ENCODE measurements around the gene NUTM2D.
"Not testable (repeated sequence)": the region's sequence is repeated elsewhere in the genome, so short reads cannot be mapped to it uniquely, and the experiment has no call there.

Gene NUTM2D

DNA sequence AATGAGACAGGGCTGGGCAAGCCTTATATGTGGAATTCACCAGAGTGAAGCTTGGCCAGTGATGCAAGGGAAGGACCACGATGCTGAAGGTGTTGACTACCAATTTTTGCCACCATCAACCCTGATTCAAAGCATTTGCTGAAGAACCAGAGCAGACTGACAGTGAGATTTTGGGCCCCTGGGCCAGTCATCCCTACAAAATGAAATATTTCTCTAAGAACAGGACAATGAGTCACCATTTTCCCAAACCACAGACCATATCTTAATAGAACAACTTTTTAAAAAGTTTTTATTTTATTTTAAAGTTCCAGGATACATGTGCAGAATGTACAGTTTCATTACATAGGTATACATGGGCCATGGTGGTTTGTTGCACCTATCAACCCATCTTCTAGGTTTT lies 16.5 kb downstream of the NUTM2D start:
- H3K9me3 ChIP-seq (replicated peaks; ENCODE audit: insufficient read depth, low read length); H3K36me3 ChIP-seq (replicated peaks; ENCODE audit: insufficient read depth, low read length); H3K9me2 ChIP-seq (replicated peaks; ENCODE audit: insufficient read depth, low read length); H3K27me3 ChIP-seq (replicated peaks; ENCODE audit: insufficient read depth, low read length); H3K4me1 ChIP-seq (ENCODE audit: low read length); H3F3A ChIP-seq (ENCODE audit: insufficient read depth, low read length); H3K4me2 ChIP-seq (ENCODE audit: low read depth, low read length); H4K20me1 ChIP-seq (ENCODE audit: insufficient read depth, low read length); DNase-seq; H3K79me2 ChIP-seq (ENCODE audit: low read length); H3K27ac ChIP-seq (ENCODE audit: low read length); H2AFZ ChIP-seq (ENCODE audit: low read length); H3K4me3 ChIP-seq (ENCODE audit: low read length); H3K9ac ChIP-seq (ENCODE audit: low read length): not testable (repeated sequence)

DNA sequence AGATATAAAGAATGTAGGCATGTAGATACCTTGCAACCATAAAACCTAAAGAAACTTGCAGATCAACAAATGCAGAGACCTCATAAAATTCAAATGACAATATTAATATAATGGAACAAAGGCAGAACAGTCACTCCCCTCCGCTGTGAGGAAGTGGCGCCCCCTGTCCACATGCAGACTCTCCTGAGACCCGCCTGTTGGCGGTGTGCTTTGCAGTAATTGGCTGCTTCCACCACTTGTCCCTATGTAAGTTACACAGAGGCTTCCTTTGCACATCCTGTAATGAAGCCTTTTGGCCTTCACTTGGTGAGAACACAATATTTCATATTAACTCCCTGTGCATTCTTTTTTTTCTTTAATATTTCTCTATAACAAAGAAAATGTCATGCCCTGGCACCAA lies 21.6 kb downstream of the NUTM2D start:
- H3K79me2 ChIP-seq (ENCODE audit: low read length); H3K9me2 ChIP-seq (replicated peaks; ENCODE audit: insufficient read depth, low read length); H3F3A ChIP-seq (ENCODE audit: insufficient read depth, low read length); H3K4me3 ChIP-seq (ENCODE audit: low read length); H3K4me2 ChIP-seq (ENCODE audit: low read depth, low read length); H3K27ac ChIP-seq (ENCODE audit: low read length); DNase-seq; H3K9me3 ChIP-seq (replicated peaks; ENCODE audit: insufficient read depth, low read length); H4K20me1 ChIP-seq (ENCODE audit: insufficient read depth, low read length); H2AFZ ChIP-seq (ENCODE audit: low read length); H3K27me3 ChIP-seq (replicated peaks; ENCODE audit: insufficient read depth, low read length); H3K9ac ChIP-seq (ENCODE audit: low read length); H3K36me3 ChIP-seq (replicated peaks; ENCODE audit: insufficient read depth, low read length); H3K4me1 ChIP-seq (ENCODE audit: low read length): not testable (repeated sequence)

DNA sequence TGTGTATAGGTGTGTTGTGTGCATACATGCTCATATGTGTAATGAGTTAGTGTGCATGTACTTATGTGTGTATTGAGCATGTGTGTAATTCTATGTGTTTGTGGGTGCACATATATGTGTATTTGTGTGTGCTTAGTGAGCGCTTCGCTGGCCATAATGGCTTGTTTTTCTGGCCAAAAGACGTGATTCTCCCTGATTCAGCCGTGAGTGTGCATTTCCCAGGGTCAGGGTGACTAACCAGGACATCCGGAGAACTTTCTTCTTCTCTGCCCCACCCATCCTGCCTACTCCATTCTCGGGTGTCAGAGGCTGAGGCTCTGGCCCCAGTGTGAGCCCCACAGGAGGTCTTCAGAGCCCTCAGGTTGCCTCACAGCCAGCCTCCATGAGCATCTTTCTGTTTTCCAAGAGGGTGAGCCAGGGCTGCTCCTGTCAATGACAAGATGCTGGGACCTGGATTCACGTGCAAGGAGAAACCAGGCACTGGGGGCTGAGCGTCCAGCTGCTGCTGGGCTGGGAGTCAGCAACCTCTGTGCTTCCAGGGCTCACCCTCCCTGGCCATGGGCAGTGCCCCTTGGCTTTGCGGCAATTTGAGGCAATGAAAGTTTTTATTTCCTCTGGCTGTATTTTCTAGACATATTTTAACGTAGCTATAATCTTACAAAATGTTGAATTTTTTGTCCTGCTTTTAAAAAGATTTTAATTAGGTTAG lies 25.8 kb downstream of the NUTM2D start:
- H3K79me2 ChIP-seq (ENCODE audit: low read length); H3K4me1 ChIP-seq (ENCODE audit: low read length); H3K4me3 ChIP-seq (ENCODE audit: low read length); H3K9ac ChIP-seq (ENCODE audit: low read length); H3K27me3 ChIP-seq (replicated peaks; ENCODE audit: insufficient read depth, low read length); H3K9me2 ChIP-seq (replicated peaks; ENCODE audit: insufficient read depth, low read length); H3K36me3 ChIP-seq (replicated peaks; ENCODE audit: insufficient read depth, low read length); H3K4me2 ChIP-seq (ENCODE audit: low read depth, low read length); H3F3A ChIP-seq (ENCODE audit: insufficient read depth, low read length); H4K20me1 ChIP-seq (ENCODE audit: insufficient read depth, low read length); DNase-seq; H3K9me3 ChIP-seq (replicated peaks; ENCODE audit: insufficient read depth, low read length); H3K27ac ChIP-seq (ENCODE audit: low read length); H2AFZ ChIP-seq (ENCODE audit: low read length): not testable (repeated sequence)

DNA sequence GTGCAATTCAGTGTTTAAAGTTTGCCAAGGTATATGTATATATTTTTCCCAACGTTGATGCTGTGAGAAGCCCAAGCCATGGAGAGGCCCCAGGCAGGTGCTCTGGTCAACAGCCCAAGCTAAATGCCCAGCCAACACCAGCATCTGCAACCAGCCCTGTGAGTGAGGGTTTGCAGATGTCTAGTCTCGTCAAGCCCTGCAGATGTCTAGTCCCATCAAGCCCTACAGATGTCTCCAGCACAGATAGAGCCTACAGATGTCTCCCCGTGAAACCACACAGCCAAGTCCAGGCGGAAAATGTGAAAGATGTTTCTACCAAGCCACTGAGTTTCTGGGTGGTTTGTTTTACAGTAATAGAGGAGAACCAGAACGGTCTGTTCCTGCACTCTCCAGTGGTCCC lies 26.7 kb downstream of the NUTM2D start:
- H3K9me3 ChIP-seq (replicated peaks; ENCODE audit: insufficient read depth, low read length); H3K9ac ChIP-seq (ENCODE audit: low read length); H3K36me3 ChIP-seq (replicated peaks; ENCODE audit: insufficient read depth, low read length); H3K4me1 ChIP-seq (ENCODE audit: low read length); H3K27ac ChIP-seq (ENCODE audit: low read length); H3K27me3 ChIP-seq (replicated peaks; ENCODE audit: insufficient read depth, low read length); H3F3A ChIP-seq (ENCODE audit: insufficient read depth, low read length); H3K4me2 ChIP-seq (ENCODE audit: low read depth, low read length); H3K79me2 ChIP-seq (ENCODE audit: low read length); DNase-seq; H3K4me3 ChIP-seq (ENCODE audit: low read length); H4K20me1 ChIP-seq (ENCODE audit: insufficient read depth, low read length); H2AFZ ChIP-seq (ENCODE audit: low read length); H3K9me2 ChIP-seq (replicated peaks; ENCODE audit: insufficient read depth, low read length): not testable (repeated sequence)

DNA sequence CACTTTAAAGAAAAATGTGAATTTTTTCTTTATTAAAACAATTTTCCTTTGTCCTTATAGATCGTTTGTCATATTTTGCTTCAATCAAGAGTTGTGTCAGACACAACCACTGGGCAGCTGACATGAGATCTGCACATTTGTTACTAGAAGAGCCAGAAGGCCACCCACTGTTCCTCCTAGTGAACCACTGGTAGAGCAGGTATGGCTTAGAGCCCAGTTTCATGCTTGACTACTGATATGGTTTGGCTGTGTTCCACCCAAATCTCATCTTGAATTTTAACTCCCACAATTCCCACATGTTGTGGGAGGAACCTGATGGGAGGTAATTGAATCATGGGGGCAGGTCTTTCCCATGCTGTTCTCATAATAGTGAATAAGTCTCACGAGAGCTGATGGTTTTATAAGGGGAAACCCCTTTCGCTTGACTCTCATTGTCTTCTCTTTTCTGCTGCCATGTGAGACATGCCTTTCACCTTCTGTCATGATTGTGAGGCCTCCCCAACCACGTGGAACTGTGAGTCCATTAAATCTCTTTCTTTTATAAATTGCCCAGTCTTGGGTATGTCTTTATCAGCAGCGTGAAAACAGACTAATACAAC lies 28.3 kb downstream of the NUTM2D start:
- not testable (repeated sequence) for H3K4me1 ChIP-seq (ENCODE audit: low read length); H2AFZ ChIP-seq (ENCODE audit: low read length); H3K79me2 ChIP-seq (ENCODE audit: low read length); DNase-seq; H3K4me3 ChIP-seq (ENCODE audit: low read length); H3K4me2 ChIP-seq (ENCODE audit: low read depth, low read length); H3F3A ChIP-seq (ENCODE audit: insufficient read depth, low read length); H3K27me3 ChIP-seq (replicated peaks; ENCODE audit: insufficient read depth, low read length); H3K27ac ChIP-seq (ENCODE audit: low read length); H3K36me3 ChIP-seq (replicated peaks; ENCODE audit: insufficient read depth, low read length); H3K9ac ChIP-seq (ENCODE audit: low read length); H4K20me1 ChIP-seq (ENCODE audit: insufficient read depth, low read length); H3K9me2 ChIP-seq (replicated peaks; ENCODE audit: insufficient read depth, low read length); H3K9me3 ChIP-seq (replicated peaks; ENCODE audit: insufficient read depth, low read length)

DNA sequence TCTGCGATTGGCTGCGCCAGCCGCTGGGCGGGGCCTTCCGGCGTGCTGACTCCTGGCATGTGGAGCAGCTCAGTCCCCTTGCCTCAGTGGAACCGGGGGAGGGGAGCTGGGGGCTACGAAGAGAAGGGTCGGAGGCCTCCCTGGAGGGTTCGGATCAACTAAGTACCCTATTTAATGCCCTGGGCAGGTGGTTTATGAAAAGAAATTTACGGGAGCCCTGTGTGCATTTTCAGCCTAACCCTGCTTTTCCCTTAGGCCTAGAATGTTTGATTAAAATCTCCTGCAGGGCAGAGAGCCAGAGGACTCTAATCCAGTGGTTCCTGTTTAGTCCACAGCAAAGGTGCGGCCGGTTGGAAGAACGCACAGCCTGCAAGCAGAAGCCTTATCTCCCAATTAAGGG lies 33.8 kb downstream of the NUTM2D start:
- H3K9me3 ChIP-seq (replicated peaks; ENCODE audit: insufficient read depth, low read length); H3F3A ChIP-seq (ENCODE audit: insufficient read depth, low read length); H3K79me2 ChIP-seq (ENCODE audit: low read length); H3K9ac ChIP-seq (ENCODE audit: low read length); H3K9me2 ChIP-seq (replicated peaks; ENCODE audit: insufficient read depth, low read length); H3K27ac ChIP-seq (ENCODE audit: low read length); H4K20me1 ChIP-seq (ENCODE audit: insufficient read depth, low read length); H3K36me3 ChIP-seq (replicated peaks; ENCODE audit: insufficient read depth, low read length); H3K4me1 ChIP-seq (ENCODE audit: low read length); H3K27me3 ChIP-seq (replicated peaks; ENCODE audit: insufficient read depth, low read length); H2AFZ ChIP-seq (ENCODE audit: low read length); H3K4me3 ChIP-seq (ENCODE audit: low read length); DNase-seq; H3K4me2 ChIP-seq (ENCODE audit: low read depth, low read length): not testable (repeated sequence)

DNA sequence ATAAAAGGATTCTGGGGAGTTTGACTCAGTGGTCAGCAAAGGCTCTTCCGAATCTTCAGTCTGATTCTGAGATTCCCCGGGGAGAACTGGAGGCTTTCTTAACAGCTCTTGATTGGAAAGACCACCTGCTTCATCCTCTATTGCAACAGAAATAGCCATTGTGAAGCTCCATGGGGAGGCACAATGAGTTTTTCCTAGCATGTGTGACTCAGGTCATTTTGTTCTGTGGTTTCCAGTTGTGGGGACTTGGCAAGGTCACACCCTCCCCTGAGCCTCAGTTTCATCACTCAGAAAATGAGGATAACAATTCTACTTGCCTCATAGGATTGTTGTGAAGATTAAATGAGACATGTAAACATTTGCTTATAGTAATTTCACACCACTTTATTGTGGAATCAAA lies 38.7 kb downstream of the NUTM2D start:
- H3K9me2 ChIP-seq (replicated peaks; ENCODE audit: insufficient read depth, low read length); H4K20me1 ChIP-seq (ENCODE audit: insufficient read depth, low read length); H3K9ac ChIP-seq (ENCODE audit: low read length); H3K27ac ChIP-seq (ENCODE audit: low read length); H2AFZ ChIP-seq (ENCODE audit: low read length); H3F3A ChIP-seq (ENCODE audit: insufficient read depth, low read length); H3K4me2 ChIP-seq (ENCODE audit: low read depth, low read length); H3K27me3 ChIP-seq (replicated peaks; ENCODE audit: insufficient read depth, low read length); H3K4me3 ChIP-seq (ENCODE audit: low read length); DNase-seq; H3K4me1 ChIP-seq (ENCODE audit: low read length); H3K9me3 ChIP-seq (replicated peaks; ENCODE audit: insufficient read depth, low read length); H3K79me2 ChIP-seq (ENCODE audit: low read length); H3K36me3 ChIP-seq (replicated peaks; ENCODE audit: insufficient read depth, low read length): not testable (repeated sequence)

DNA sequence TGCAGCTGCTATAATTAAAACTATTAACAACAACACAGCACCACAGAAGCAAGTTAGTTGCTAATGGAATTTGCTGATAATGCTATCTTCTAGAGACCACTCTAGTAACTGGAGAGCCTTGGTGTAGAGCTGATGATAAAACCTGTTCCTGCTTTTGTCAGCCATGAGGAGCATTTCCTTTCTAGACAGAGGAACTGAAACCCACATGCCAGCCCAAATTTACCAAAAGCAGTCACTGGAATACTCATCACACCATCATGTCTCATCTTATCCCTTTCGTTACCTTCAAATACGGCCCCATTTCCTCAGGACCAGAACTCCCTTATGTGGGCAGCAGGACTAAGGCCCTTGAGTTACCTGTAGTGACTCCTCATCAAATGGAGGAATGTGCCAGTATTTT lies 40.9 kb downstream of the NUTM2D start:
- H3K4me3 ChIP-seq (ENCODE audit: low read length); H4K20me1 ChIP-seq (ENCODE audit: insufficient read depth, low read length); H3K27me3 ChIP-seq (replicated peaks; ENCODE audit: insufficient read depth, low read length); H3K79me2 ChIP-seq (ENCODE audit: low read length); H3K4me1 ChIP-seq (ENCODE audit: low read length); H3K9ac ChIP-seq (ENCODE audit: low read length); DNase-seq; H3K36me3 ChIP-seq (replicated peaks; ENCODE audit: insufficient read depth, low read length); H3K27ac ChIP-seq (ENCODE audit: low read length); H3F3A ChIP-seq (ENCODE audit: insufficient read depth, low read length); H3K9me3 ChIP-seq (replicated peaks; ENCODE audit: insufficient read depth, low read length); H2AFZ ChIP-seq (ENCODE audit: low read length); H3K9me2 ChIP-seq (replicated peaks; ENCODE audit: insufficient read depth, low read length); H3K4me2 ChIP-seq (ENCODE audit: low read depth, low read length): not testable (repeated sequence)
